Fibroblast of gingiva (primary cell): ENCODE results near the gene TMEM222.

Source experiments
- DNase-seq: peaks from one replicate; pipeline ENCODE4 v3.0.0-alpha.2; 2011; ENCODE audit warnings: low read depth

The TMEM222 gene

GRCh38 chr1:27306892-27307761 is 14.8 kb upstream of the TMEM222 start:
- DNase-seq, result no peak

GRCh38 chr1:27307874-27308598 is 13.9 kb upstream of the TMEM222 start:
- DNase-seq, result no peak

- DNase-seq, result no peak
These were observed 7.8 kb upstream of the TMEM222 start for GRCh38 chr1:27314169-27314568.

DNA sequence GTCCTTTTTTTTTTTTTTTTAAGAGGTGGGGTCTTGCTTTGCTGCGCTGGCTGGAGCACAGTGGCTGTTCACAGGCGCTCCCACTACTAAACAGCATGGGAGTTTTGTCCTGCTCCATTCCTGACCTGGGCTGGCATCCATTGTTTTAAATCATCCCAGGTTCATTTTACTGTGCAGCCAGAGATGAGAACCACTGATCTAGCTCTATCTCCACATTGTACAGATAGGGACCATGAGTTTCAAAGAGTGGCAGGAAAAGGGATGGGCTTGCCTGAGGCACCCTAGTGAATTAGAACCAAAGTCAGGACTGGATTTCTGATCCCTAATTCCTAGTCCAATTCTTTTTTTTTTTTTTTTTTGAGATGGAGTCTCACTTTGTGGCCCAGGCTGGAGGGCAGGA is 7.2 kb upstream of the TMEM222 start:
- DNase-seq, result no peak

DNA sequence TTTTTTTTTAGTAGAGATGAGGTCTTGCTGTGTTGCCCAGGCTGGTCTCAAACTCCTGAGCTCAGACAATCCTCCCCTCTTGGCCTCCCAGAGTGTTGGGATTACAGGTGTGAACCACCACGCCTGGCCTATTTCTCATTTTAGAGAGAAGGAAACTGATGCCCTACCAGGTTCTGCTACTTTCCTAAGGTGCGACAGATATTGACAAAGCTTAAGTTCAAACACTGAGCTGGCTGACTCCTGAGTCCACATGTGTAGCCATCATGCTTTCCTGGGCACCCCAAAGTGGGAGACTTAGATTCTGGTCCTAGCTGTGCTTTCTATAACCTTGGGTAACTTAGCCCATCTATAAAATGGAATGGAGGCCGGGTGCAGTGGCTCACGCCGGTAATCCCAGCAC is 5.1 kb upstream of the TMEM222 start:
- DNase-seq, result no peak

- DNase-seq, result no peak
These were observed 3.8 kb upstream of the TMEM222 start for GRCh38 chr1:27318136-27318535.

- peak; percentile 49 for DNase-seq
These were observed 3.4 kb upstream of the TMEM222 start for GRCh38 chr1:27318596-27318995.

DNA sequence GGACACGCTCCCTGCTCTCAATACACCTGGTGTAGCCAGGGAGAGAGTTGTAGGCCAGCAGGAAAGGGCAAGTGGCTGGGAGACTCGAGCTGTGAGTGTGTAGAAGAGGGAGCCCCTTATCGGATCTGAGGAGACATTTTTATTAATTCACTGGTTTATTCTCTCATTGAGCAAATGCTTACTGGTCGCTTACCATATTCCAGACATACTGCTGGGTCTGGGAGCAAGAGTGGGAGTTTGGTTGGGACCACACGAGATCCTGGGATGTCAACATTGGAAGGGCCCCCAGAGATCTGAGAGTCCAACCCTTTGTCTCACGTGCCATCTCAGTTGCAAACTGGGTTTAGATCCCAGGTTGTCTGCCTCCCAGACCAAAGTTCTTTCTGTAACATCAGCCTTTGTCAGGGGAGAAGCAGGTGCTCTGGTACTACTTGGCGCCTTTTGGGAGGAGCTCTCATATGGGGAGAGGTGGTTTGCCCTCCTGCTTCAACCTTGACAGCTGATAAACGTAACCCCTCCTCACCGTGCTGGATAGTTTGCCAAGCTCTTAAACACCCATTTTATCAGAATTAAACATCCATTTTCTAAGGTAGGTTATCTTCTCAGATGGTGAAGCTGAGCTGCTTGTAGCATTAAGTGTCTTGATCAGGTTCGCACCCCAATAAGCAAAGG is 742 bp downstream of the TMEM222 start:
- DNase-seq, result no peak

- DNase-seq, result no peak
These were observed 3.3 kb downstream of the TMEM222 start for GRCh38 chr1:27325286-27325685.

DNA sequence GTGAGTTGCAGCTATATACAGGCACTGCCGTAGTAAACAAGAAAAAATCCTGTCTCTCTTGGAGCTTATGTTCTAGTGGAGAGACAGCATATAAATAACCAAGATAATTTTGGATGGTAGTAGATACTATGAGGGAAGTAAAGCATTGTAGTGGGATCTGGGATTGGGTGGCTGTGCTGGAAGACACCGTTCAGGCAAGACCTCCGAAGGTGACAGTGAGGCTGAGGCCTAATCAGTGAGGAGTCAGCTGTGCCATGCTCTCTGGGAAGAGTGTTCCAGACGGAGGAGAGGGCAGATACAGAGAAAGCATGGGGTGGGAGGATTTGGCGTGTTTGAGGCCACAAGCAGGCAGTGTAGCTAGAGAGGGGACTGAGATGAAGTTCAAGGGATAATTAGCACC is 6.0 kb downstream of the TMEM222 start:
- DNase-seq, result no peak

- no peak for DNase-seq
These were observed 8.8 kb downstream of the TMEM222 start for GRCh38 chr1:27330786-27331185.

GRCh38 chr1:27331426-27331825 is 9.5 kb downstream of the TMEM222 start:
- no peak for DNase-seq

DNA sequence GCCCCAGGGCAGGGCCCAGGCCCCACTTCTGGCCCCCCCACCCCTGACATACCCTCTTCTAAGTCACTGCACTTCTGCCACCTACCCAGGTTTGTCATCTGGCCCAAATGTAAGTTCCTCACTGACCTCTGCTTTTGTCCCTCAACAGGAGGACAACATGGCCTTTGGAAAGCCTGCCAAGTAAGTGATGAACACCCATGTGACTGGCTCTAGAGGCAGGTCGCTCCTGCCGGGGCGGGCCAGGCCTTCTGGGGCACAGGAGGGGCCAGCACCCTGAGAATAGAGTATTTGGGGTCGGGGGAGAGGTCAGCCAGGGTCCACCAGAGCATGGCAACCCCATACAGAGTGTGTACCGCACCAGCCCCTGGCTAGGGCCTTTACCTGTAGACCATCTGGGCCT is 10.0 kb downstream of the TMEM222 start:
- DNase-seq, result no peak

- no peak for DNase-seq
These were observed 10.7 kb downstream of the TMEM222 start for GRCh38 chr1:27332536-27333281.

GRCh38 chr1:27333717-27334279 is 11.8 kb downstream of the TMEM222 start:
- no peak for DNase-seq

DNA sequence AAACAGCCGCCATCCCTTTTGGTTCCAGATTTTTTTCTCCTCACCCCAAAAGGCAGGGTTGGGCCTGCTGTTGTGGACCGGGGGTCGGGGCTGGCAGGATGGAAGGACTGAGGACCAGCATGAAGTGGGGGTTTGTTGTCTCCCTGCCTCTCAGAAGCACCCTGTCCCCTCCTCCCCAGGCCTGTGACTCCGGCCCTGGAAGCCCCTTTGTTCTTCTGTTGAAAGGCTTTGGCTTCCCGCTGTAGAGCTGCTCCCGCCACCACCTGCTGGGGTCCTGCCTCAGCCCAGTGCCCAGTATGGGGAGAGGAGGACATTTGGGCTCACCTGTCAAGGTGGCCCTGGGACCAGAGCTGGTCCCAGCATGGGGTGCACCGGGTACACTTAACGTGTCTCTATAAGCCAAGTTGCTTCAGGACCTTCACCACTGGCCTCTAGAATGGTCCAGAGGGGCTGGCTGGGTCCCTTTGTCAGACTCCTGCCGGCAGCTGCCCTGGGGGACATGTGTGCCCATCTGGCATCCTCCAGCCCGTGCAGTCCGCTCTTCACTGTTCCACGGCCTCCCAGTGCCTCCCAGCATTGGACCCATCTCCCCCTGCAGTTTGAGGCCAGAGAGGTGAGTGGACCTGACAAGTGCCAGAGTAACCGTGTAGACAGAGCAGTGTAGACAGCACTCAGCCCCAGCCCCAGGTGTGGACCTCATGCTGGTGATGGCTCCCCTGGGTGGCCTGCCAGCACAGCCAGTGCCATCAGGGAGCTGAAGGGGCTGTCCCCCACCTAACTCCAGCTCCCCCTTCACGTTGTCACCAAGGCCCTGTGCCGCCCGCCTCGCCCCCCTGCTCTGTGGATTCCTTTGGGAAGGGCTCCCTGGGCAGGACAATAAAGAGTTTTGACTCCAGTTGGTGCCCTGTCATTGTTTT is 13.8 kb downstream of the TMEM222 start:
- no peak for DNase-seq

DNA sequence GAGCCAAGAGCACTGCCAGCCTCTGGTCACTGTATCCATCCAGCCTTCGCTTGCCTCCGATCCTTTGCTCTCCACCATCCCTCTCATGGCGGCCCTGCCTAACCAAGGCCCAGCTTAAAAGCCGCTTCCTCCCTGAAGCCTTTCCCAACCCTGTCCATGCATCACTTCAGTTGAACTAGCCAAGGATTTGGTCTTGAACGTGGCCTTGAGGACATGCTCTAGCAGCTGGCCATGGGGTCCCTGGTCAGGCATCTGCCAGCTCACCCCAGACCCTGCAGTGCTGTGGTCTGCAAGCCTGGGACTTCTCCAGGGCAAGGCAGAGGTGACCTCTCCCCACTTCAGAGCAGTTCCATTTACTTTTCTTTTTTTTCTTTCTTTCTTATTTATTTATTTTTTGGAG is 14.8 kb downstream of the TMEM222 start:
- DNase-seq, result no peak

DNA sequence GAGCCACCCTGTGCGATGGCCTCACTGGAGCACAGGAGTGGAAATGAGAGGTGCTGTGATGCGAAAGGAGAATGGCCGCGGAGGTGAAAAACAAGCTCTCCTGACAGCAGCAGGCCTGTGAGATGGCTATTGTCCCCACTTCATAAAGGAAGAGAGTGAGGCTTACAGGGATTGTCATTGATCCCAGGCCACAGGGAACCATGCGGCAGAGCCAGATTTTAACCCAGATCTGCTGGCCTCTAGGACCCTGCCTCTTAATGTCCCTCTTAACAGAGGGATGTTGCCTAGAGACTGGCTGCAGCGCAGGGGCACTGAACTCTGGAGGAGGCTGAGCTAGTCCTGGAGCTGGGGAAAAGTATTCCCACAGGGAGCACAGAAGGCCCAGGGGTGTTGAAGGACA is 16.8 kb downstream of the TMEM222 start:
- no peak for DNase-seq

- DNase-seq, result no peak
These were observed 17.2 kb downstream of the TMEM222 start for GRCh38 chr1:27339213-27339612.

GRCh38 chr1:27341525-27342252 is 19.7 kb downstream of the TMEM222 start, which contains the start of gene SYTL1:
Gene SYTL1, plus strand, starts transcription at chr1:27342022. Its CDS starts 3,313 bp downstream, at chr1:27345335.
- peak; percentile 30 for DNase-seq
